Thymus (tissue), 11 donors: ENCODE results near the gene KSR1. TPM values are rescaled to one million over a fixed set of nuclear protein-coding genes. Genes with fewer than 3 reads are reported as not detected.

ENCODE experiments used
- DNase-seq, 9 donors: peaks; one replicate each; pipeline ENCODE4 v3.0.0-alpha.2; 2013; ENCODE audit warnings: low spot score in 9 of 9, low read depth in 6 of 9, missing footprints in 1 of 9
- H3K27ac ChIP-seq, 2 donors: one replicate each; pipeline ENCODE4 v1.5.1; 2013; ENCODE audit warnings: control low read depth in 1 of 2, low read depth in 1 of 2, low read length in 1 of 2, mild to moderate bottlenecking in 1 of 2, moderate library complexity in 1 of 2
- H3K27me3 ChIP-seq, 2 donors: one replicate each; pipeline ENCODE4 v1.5.1; 2013; ENCODE audit warnings: low read length in 1 of 2; ENCODE audit not compliant: control insufficient read depth in 2 of 2, insufficient read depth in 1 of 2
- H3K36me3 ChIP-seq, 2 donors: one replicate each; pipeline ENCODE4 v1.5.1; 2013; ENCODE audit warnings: low read length in 1 of 2, mild to moderate bottlenecking in 1 of 2, moderate library complexity in 1 of 2; ENCODE audit not compliant: control insufficient read depth in 2 of 2, insufficient read depth in 2 of 2
- H3K4me1 ChIP-seq, 2 donors: one replicate each; pipeline ENCODE4 v1.5.1; 2013; ENCODE audit warnings: low read length in 2 of 2; ENCODE audit not compliant: control insufficient read depth in 2 of 2, insufficient read depth in 2 of 2
- H3K4me3 ChIP-seq, 2 donors: one replicate each; pipeline ENCODE4 v1.5.1; 2013; ENCODE audit warnings: low read length in 2 of 2, control low read depth in 1 of 2, mild to moderate bottlenecking in 1 of 2
- H3K9me3 ChIP-seq, 2 donors: one replicate each; pipeline ENCODE4 v1.5.1; 2013; ENCODE audit warnings: low read length in 1 of 2, mild to moderate bottlenecking in 1 of 2; ENCODE audit not compliant: control insufficient read depth in 2 of 2, insufficient read depth in 1 of 2
- WGBS: extraction: QIAGEN DNeasy Blood & Tissue Kit; methylation state at CpG from one replicate; pipeline ENCODE4 v1.1.7; 2013; 5-methylcytosine and 5-hydroxymethylcytosine counted together
- polyA plus RNA-seq: library from polyadenylated mRNA; stranded (reverse); fragments of 200-250 nt; gene quantifications from one replicate; pipeline ENCODE4 v1.2.3, GENCODE V29; 2013
- total RNA-seq: library from RNA; stranded (reverse); fragments of 120-200 nt; gene quantifications from one replicate; pipeline ENCODE4 v1.2.4, GENCODE V29; 2013
- donor health status: healthy.

KSR1 gene
- total and polyA plus RNA-seq, 2 donors = 12.5 to 32.8 TPM

- 96% methylated on average over 6 of the region's 6 CpGs for WGBS
- Histone ChIP-seq H3K9me3 (no peaks in the 10 kb centered on the region), H3K27me3 (no peaks in the 10 kb centered on the region), H3K4me3 (no peak overlapping the region), H3K27ac (no peak overlapping the region), H3K4me1 (peaks cover 0 to 10% of the 10 kb centered on the region in 2 donors), H3K36me3 (no peaks in the 10 kb centered on the region)
- DNase-seq = no peak
These were observed 124.8 kb downstream of the KSR1 start for GRCh38 chr17:27581016-27581415.

- no peak for DNase-seq
- H3K9me3 ChIP-seq = no peaks in the 10 kb centered on the region
- H3K27me3 ChIP-seq = no peaks in the 10 kb centered on the region
- no peak overlapping the region for H3K27ac ChIP-seq
- peaks cover 0 to 2% of the 10 kb centered on the region in 2 donors for H3K36me3 ChIP-seq
- H3K4me1 ChIP-seq = peaks cover 0 to 10% of the 10 kb centered on the region in 2 donors
- H3K4me3 ChIP-seq = no peak overlapping the region
- 97% methylated on average over 18 of the region's 18 CpGs for WGBS
These were observed 126.4 kb downstream of the KSR1 start for GRCh38 chr17:27582696-27583095.

GRCh38 chr17:27585153-27585681 lies 129.0 kb downstream of the KSR1 start:
- DNase-seq = no peak
- no peaks in the 10 kb centered on the region for H3K9me3 ChIP-seq
- no peak overlapping the region for H3K4me3 ChIP-seq
- H3K36me3 ChIP-seq = peaks cover 0 to 2% of the 10 kb centered on the region in 2 donors
- H3K4me1 ChIP-seq = no peaks in the 10 kb centered on the region
- H3K27me3 ChIP-seq = no peaks in the 10 kb centered on the region
- H3K27ac ChIP-seq = no peak overlapping the region
- 94% methylated on average over 9 of the region's 9 CpGs for WGBS

- Histone ChIP-seq H3K27ac (no peak overlapping the region), H3K4me1 (no peaks in the 10 kb centered on the region), H3K27me3 (no peaks in the 10 kb centered on the region), H3K4me3 (no peak overlapping the region), H3K9me3 (no peaks in the 10 kb centered on the region), H3K36me3 (peaks cover 2% of the 10 kb centered on the region in 2 donors)
- 99% methylated on average over 5 of the region's 5 CpGs for WGBS
- DNase-seq = no peak
These were observed 129.5 kb downstream of the KSR1 start for GRCh38 chr17:27585792-27586191.

GRCh38 chr17:27586203-27586721 lies 130.0 kb downstream of the KSR1 start:
- H3K4me3 ChIP-seq = no peak overlapping the region
- no peaks in the 10 kb centered on the region for H3K4me1 ChIP-seq
- H3K27me3 ChIP-seq = no peaks in the 10 kb centered on the region
- H3K9me3 ChIP-seq = no peaks in the 10 kb centered on the region
- H3K27ac ChIP-seq = no peak overlapping the region
- DNase-seq = no peak
- WGBS = 95% methylated on average over 8 of the region's 8 CpGs
- H3K36me3 ChIP-seq = peaks cover 2 to 3% of the 10 kb centered on the region in 2 donors

GRCh38 chr17:27588354-27588753 lies 132.1 kb downstream of the KSR1 start:
- Histone ChIP-seq H3K4me1 (no peaks in the 10 kb centered on the region), H3K4me3 (no peak overlapping the region), H3K36me3 (peaks cover 2 to 3% of the 10 kb centered on the region in 2 donors), H3K27ac (no peak overlapping the region), H3K9me3 (no peaks in the 10 kb centered on the region), H3K27me3 (no peaks in the 10 kb centered on the region)
- WGBS = 97% methylated on average over 15 of the region's 15 CpGs
- DNase-seq = no peak

GRCh38 chr17:27590864-27591263 lies 134.6 kb downstream of the KSR1 start:
- Histone ChIP-seq H3K4me1 (no peaks in the 10 kb centered on the region), H3K27me3 (no peaks in the 10 kb centered on the region), H3K9me3 (no peaks in the 10 kb centered on the region), H3K27ac (no peak overlapping the region), H3K36me3 (peaks cover 2 to 3% of the 10 kb centered on the region in 2 donors), H3K4me3 (no peak overlapping the region)
- WGBS = 98% methylated on average over 3 of the region's 3 CpGs
- no peak for DNase-seq

- H3K4me3 ChIP-seq = no peak overlapping the region
- DNase-seq = no peak
- H3K27ac ChIP-seq = no peak overlapping the region
- no peaks in the 10 kb centered on the region for H3K9me3 ChIP-seq
- no peaks in the 10 kb centered on the region for H3K27me3 ChIP-seq
- H3K4me1 ChIP-seq = no peaks in the 10 kb centered on the region
- peaks cover 2 to 3% of the 10 kb centered on the region in 2 donors for H3K36me3 ChIP-seq
- WGBS = 96% methylated on average over 3 of the region's 3 CpGs
These were observed 135.7 kb downstream of the KSR1 start for GRCh38 chr17:27591986-27592385.

GRCh38 chr17:27593232-27593856 lies 137.1 kb downstream of the KSR1 start:
- WGBS = 97% methylated on average over 9 of the region's 9 CpGs
- H3K9me3 ChIP-seq = no peaks in the 10 kb centered on the region
- no peak overlapping the region for H3K4me3 ChIP-seq
- no peak for DNase-seq
- H3K27ac ChIP-seq = no peak overlapping the region
- H3K27me3 ChIP-seq = no peaks in the 10 kb centered on the region
- H3K36me3 ChIP-seq = peaks cover 0 to 3% of the 10 kb centered on the region in 2 donors
- no peaks in the 10 kb centered on the region for H3K4me1 ChIP-seq
